Stomach (tissue), 4 donors: ENCODE measurements around the gene BHMT2.

Source experiments
- CTCF ChIP-seq, 7 experiments: fragments of 450-650 bp in 4 of 7; fragments of 200-600 bp in 3 of 7; sonication (generic) in 3 of 7; IDR thresholded peaks; one replicate each; pipeline ENCODE4 v1.5.1; 2016 to 2019; ENCODE audit warnings: antibody characterized with exemption in 7 of 7, control low read depth in 2 of 7, mild to moderate bottlenecking in 1 of 7
- EP300 ChIP-seq: sonication (generic); formaldehyde crosslinking; IDR thresholded peaks from one replicate; pipeline ENCODE4 v1.6.1; 2017; ENCODE audit warnings: antibody characterized with exemption
- POLR2A ChIP-seq, 4 donors: fragments of 450-650 bp; IDR thresholded peaks; one replicate each; pipeline ENCODE4 v1.6.1; 2016; ENCODE audit warnings: antibody characterized with exemption in 4 of 4, control low read depth in 2 of 4, mild to moderate bottlenecking in 1 of 4, moderate library complexity in 1 of 4
- POLR2AphosphoS5 ChIP-seq, 3 donors: sonication (generic); formaldehyde crosslinking; IDR thresholded peaks; one replicate each; pipeline ENCODE4 v1.6.1; 2016; ENCODE audit warnings: antibody characterized with exemption in 3 of 3

DNA sequence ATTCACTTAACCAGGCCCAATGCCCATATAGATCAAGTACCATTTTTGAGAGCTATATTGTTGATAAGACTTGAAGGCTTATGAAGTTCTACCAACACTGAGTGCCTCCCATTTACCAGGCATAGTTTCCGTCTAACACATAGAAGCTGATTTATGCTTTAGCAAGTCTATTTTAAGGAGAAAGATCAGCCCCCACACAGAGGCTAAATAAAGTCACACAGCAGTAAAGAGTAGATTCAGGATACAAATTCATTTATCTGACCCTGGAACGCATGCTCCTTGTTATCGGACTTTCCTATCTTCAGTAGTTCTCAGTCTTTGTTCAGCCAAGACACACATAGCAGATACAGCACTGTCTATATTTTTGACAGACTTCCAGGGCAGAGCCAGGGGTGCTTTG is 34.3 kb upstream of the BHMT2 start:
- TF ChIP-seq POLR2AphosphoS5 (IDR thresholded peaks at IDR 0.05) (no peak), CTCF (IDR thresholded peaks at IDR 0.05) (no peak), POLR2A (IDR thresholded peaks at IDR 0.05) (no peak), EP300 (no peak)
